CD14-positive monocyte (primary cell): ENCODE data around the gene GSE1. TPM values are rescaled to one million over a fixed set of nuclear protein-coding genes. Genes with fewer than 3 reads are reported as not detected.

Experiments used
- DNase-seq, 3 donors: peaks; one replicate each; pipeline ENCODE4 v3.0.0-alpha.2; 2011 to 2022
- H2AFZ ChIP-seq: 2 replicates; pipeline ENCODE4 v1.6.0; 2012; ENCODE audit warnings: mild to moderate bottlenecking, low read depth, low read length, inconsistent platforms; ENCODE audit not compliant: insufficient read depth, poor library complexity, severe bottlenecking
- H3K27ac ChIP-seq, 2 donors: 1 replicate in 1 of 2; 2 replicates in 1 of 2; pipeline ENCODE4 v1.5.1; 2012 to 2013; ENCODE audit warnings: low read length in 2 of 2, control low read depth in 1 of 2, inconsistent platforms in 1 of 2, low read depth in 1 of 2, mild to moderate bottlenecking in 1 of 2
- H3K27me3 ChIP-seq, 2 donors: one replicate each; pipeline versions ENCODE4 v1.6.0 to v1.6.1; 2011 to 2013; ENCODE audit warnings: low read length in 2 of 2; ENCODE audit not compliant: control insufficient read depth in 2 of 2, insufficient read depth in 2 of 2
- H3K36me3 ChIP-seq, 2 donors: replicated peaks in 1 of 2; 1 replicate in 1 of 2; 2 replicates in 1 of 2; pipeline versions ENCODE4 v1.5.1 to v1.6.1; 2012 to 2013; ENCODE audit warnings: low read length in 2 of 2, control low read depth in 1 of 2, inconsistent platforms in 1 of 2, mild to moderate bottlenecking in 1 of 2; ENCODE audit not compliant: insufficient read depth in 2 of 2, control insufficient read depth in 1 of 2
- H3K4me1 ChIP-seq, 2 donors: 1 replicate in 1 of 2; 2 replicates in 1 of 2; pipeline versions ENCODE4 v1.5.1 to v1.6.1; 2012 to 2013; ENCODE audit warnings: low read length in 2 of 2, control low read depth in 1 of 2, inconsistent platforms in 1 of 2, mild to moderate bottlenecking in 1 of 2, moderate library complexity in 1 of 2; ENCODE audit not compliant: insufficient read depth in 2 of 2, control insufficient read depth in 1 of 2
- H3K4me2 ChIP-seq: replicated peaks from 2 replicates; pipeline ENCODE3; 2012; ENCODE audit warnings: low read length, moderate library complexity, mild to moderate bottlenecking; ENCODE audit not compliant: poor library complexity, severe bottlenecking; ENCODE audit errors: extremely low read depth
- H3K4me3 ChIP-seq, 3 experiments: fragments of 200-600 bp in 1 of 3; sonication (generic) in 1 of 3; replicated peaks in 1 of 3; 1 replicate in 2 of 3; 2 replicates in 1 of 3; pipeline ENCODE4 v1.5.1; 2011 to 2013; ENCODE audit warnings: low read length in 3 of 3, mild to moderate bottlenecking in 3 of 3, control low read depth in 2 of 3, low read depth in 2 of 3, inconsistent platforms in 1 of 3, moderate library complexity in 1 of 3
- H3K79me2 ChIP-seq: 2 replicates; pipeline ENCODE4 v1.6.0; 2012; ENCODE audit warnings: mild to moderate bottlenecking, control low read depth, inconsistent platforms, low read length, moderate library complexity; ENCODE audit not compliant: insufficient read depth
- H3K9ac ChIP-seq: 2 replicates; pipeline ENCODE4 v1.6.0; 2017; ENCODE audit warnings: low read length, mild to moderate bottlenecking; ENCODE audit not compliant: insufficient read depth, poor library complexity, severe bottlenecking
- H3K9me3 ChIP-seq, 2 donors: replicated peaks in 1 of 2; 1 replicate in 1 of 2; 2 replicates in 1 of 2; pipeline versions ENCODE4 v1.5.1 to v1.6.1; 2012 to 2013; ENCODE audit warnings: low read length in 2 of 2, control low read depth in 1 of 2; ENCODE audit not compliant: control insufficient read depth in 1 of 2, insufficient read depth in 1 of 2
- H4K20me1 ChIP-seq: 2 replicates; pipeline ENCODE4 v1.6.0; 2012; ENCODE audit warnings: mild to moderate bottlenecking, low read length, control low read depth, moderate library complexity; ENCODE audit not compliant: insufficient read depth
- H3K27ac Mint-ChIP-seq, 7 donors: one replicate each; pipeline ENCODE4 v1.8.0; 2020; ENCODE audit warnings: mild to moderate bottlenecking in 7 of 7, mixed read lengths in 7 of 7, moderate library complexity in 6 of 7, inconsistent platforms in 2 of 7
- H3K27me3 Mint-ChIP-seq, 3 donors: one replicate each; pipeline ENCODE4 v1.8.0; 2021 to 2022; ENCODE audit warnings: low read depth in 3 of 3, mild to moderate bottlenecking in 3 of 3, mixed read lengths in 3 of 3, moderate library complexity in 3 of 3, inconsistent platforms in 1 of 3
- H3K36me3 Mint-ChIP-seq, 2 donors: one replicate each; pipeline ENCODE4 v1.8.0; 2020; ENCODE audit warnings: mixed read lengths in 2 of 2, inconsistent platforms in 1 of 2, mild to moderate bottlenecking in 1 of 2
- H3K4me1 Mint-ChIP-seq: one replicate; pipeline ENCODE4 v1.8.0; 2020; ENCODE audit warnings: mild to moderate bottlenecking, mixed read lengths
- H3K4me3 Mint-ChIP-seq, 2 donors: one replicate each; pipeline ENCODE4 v1.8.0; 2020; ENCODE audit warnings: mild to moderate bottlenecking in 2 of 2, mixed read lengths in 2 of 2, moderate library complexity in 1 of 2
- H3K9me3 Mint-ChIP-seq, 7 donors: one replicate each; pipeline ENCODE4 v1.8.0; 2020 to 2022; ENCODE audit warnings: mixed read lengths in 7 of 7, mild to moderate bottlenecking in 6 of 7, moderate library complexity in 6 of 7, inconsistent platforms in 2 of 7
- CTCF ChIP-seq: fragments of 200-600 bp; IDR thresholded peaks from one replicate; pipeline ENCODE4 v1.8.0; 2022; ENCODE audit warnings: antibody characterized with exemption, mild to moderate bottlenecking
- WGBS: methylation state at CpG from one replicate; pipeline ENCODE4 v1.1.5; 2013; ENCODE audit warnings: missing lambda C conversion rate; ENCODE audit not compliant: insufficient coverage; 5-methylcytosine and 5-hydroxymethylcytosine counted together
- intact Hi-C, 2 donors: fragments of 100-400 bp; cut with micrococcal nuclease; formaldehyde crosslinking; loops; one replicate each; pipeline versions ENCODE4 v1.15.0 to v1.15.1; 2023
- polyA plus RNA-seq, 3 donors: library from polyadenylated mRNA; depleted of rRNA in 1 of 3; unstranded in 2 of 3; stranded (reverse) in 1 of 3; fragments of 300-500 nt in 2 of 3; fragments of >200 nt in 1 of 3; fragmentation: Illumina TruSeq in 2 of 3; gene quantifications; 1 replicate in 2 of 3; 2 replicates in 1 of 3; pipeline ENCODE4 v1.2.3, GENCODE V29; 2012 to 2021

GSE1 gene
- polyA plus RNA-seq, 3 donors = 0.67 to 38.9 (median 0.86) TPM

GRCh38 chr16:85631230-85631629 is 18.1 kb downstream of the GSE1 start:
- no peak for TF ChIP-seq CTCF
- Mint-ChIP-seq H3K36me3 (peaks cover 25 to 40% of the 10 kb centered on the region in 2 donors), H3K27ac (no peak overlapping the region), H3K27me3 (peaks cover 0 to 1% (median 0%) of the 10 kb centered on the region in 3 donors), H3K4me3 (no peak overlapping the region), H3K9me3 (peaks cover 11 to 22% (median 20%) of the 10 kb centered on the region in 7 donors), H3K4me1 (no peaks in the 10 kb centered on the region)
- H2AFZ ChIP-seq = no peak overlapping the region
- peaks cover 98% of the 10 kb centered on the region for H3K79me2 ChIP-seq
- H3K9me3 ChIP-seq = peaks cover 14 to 24% of the 10 kb centered on the region in 2 donors
- H3K36me3 ChIP-seq = peaks cover 27 to 50% of the 10 kb centered on the region in 2 donors
- no peaks in the 10 kb centered on the region for H3K27me3 ChIP-seq
- WGBS = 96% methylated on average over 11 of the region's 11 CpGs
- peaks cover 98% of the 10 kb centered on the region for H4K20me1 ChIP-seq
- no peak overlapping the region for H3K9ac ChIP-seq
- no peak overlapping the region for H3K4me2 ChIP-seq
- no peaks in the 10 kb centered on the region for H3K4me1 ChIP-seq
- intact Hi-C loops = no loop called here
- no peak overlapping the region for H3K27ac ChIP-seq
- no peak overlapping the region for H3K4me3 ChIP-seq
- DNase-seq = no peak

GRCh38 chr16:85631802-85632393 is 18.8 kb downstream of the GSE1 start:
- TF ChIP-seq CTCF = no peak
- 92% methylated on average over 23 of the region's 27 CpGs for WGBS
- H3K4me1 Mint-ChIP-seq = no peaks in the 10 kb centered on the region
- H2AFZ ChIP-seq = no peak overlapping the region
- peaks cover 0 to 1% (median 0%) of the 10 kb centered on the region in 3 donors for H3K27me3 Mint-ChIP-seq
- H3K4me3 Mint-ChIP-seq = no peak overlapping the region
- no peaks in the 10 kb centered on the region for H3K27me3 ChIP-seq
- H3K9me3 ChIP-seq = peaks cover 14 to 24% of the 10 kb centered on the region in 2 donors
- no peak overlapping the region for H3K27ac Mint-ChIP-seq
- H3K36me3 ChIP-seq = peaks cover 27 to 50% of the 10 kb centered on the region in 2 donors
- peaks cover 98% of the 10 kb centered on the region for H4K20me1 ChIP-seq
- DNase-seq = no peak
- H3K36me3 Mint-ChIP-seq = peaks cover 25 to 47% of the 10 kb centered on the region in 2 donors
- H3K4me2 ChIP-seq = no peak overlapping the region
- peaks cover 11 to 22% (median 20%) of the 10 kb centered on the region in 7 donors for H3K9me3 Mint-ChIP-seq
- H3K79me2 ChIP-seq = peaks cover 99% of the 10 kb centered on the region
- H3K9ac ChIP-seq = no peak overlapping the region
- no peak overlapping the region for H3K4me3 ChIP-seq
- H3K4me1 ChIP-seq = no peaks in the 10 kb centered on the region
- no peak overlapping the region for H3K27ac ChIP-seq
- intact Hi-C loops = no loop called here
